ENCODE measurements around the gene CELF2. TPM values are rescaled to one million over a fixed set of nuclear protein-coding genes. Genes with fewer than 3 reads are reported as not detected.

The CELF2 gene
- total RNA-seq, 1 experiment from 2014 or later, result 0.07 TPM

- H3K27me3 Mint-ChIP-seq (ENCODE audit: insufficient read depth, unreplicated experiment), result no peaks in the 10 kb centered on the region
- no peaks in the 10 kb centered on the region for H3K9me3 Mint-ChIP-seq (ENCODE audit: unreplicated experiment)
- ChIA-PET CTCF (interaction anchor here (0.8 kb wide), 1 partner anchor 23 kb away, joined by 3 read pairs; no protein-coding TSS in a partner anchor), POLR2A (no interaction called here)
- no peak for DNase-seq (ENCODE audit: unreplicated experiment)
- H3K36me3 Mint-ChIP-seq (ENCODE audit: insufficient read depth, unreplicated experiment), result no peaks in the 10 kb centered on the region
- TF ChIP-seq CTCF (IDR thresholded peaks at IDR 0.05; ENCODE audit: unreplicated experiment), result no peak
- no TSS peak for BruUV-seq (replicated peaks)
- intact Hi-C loops (cut with micrococcal nuclease), result no loop called here
- H3K4me1 Mint-ChIP-seq (ENCODE audit: insufficient read depth, unreplicated experiment), result no peaks in the 10 kb centered on the region
- H3K27ac Mint-ChIP-seq (ENCODE audit: low read depth, unreplicated experiment), result no peak overlapping the region
- no peak overlapping the region for H3K4me3 Mint-ChIP-seq (ENCODE audit: unreplicated experiment)
These were observed 71.0 kb downstream of the CELF2 start for GRCh38 chr10:11088709-11089108.

- DNase-seq (ENCODE audit: unreplicated experiment), result no peak
- CTCF ChIA-PET, result interaction anchor here (0.8 kb wide), 1 partner anchor 23 kb away, joined by 3 read pairs; no protein-coding TSS in a partner anchor
- no peak overlapping the region for H3K27ac Mint-ChIP-seq (ENCODE audit: low read depth, unreplicated experiment)
- H3K9me3 Mint-ChIP-seq (ENCODE audit: unreplicated experiment), result no peaks in the 10 kb centered on the region
- no TSS peak for BruUV-seq (replicated peaks)
- H3K4me3 Mint-ChIP-seq (ENCODE audit: unreplicated experiment), result no peak overlapping the region
- no peak for TF ChIP-seq CTCF (IDR thresholded peaks at IDR 0.05; ENCODE audit: unreplicated experiment)
- POLR2A ChIA-PET, result no interaction called here
- no peaks in the 10 kb centered on the region for H3K4me1 Mint-ChIP-seq (ENCODE audit: insufficient read depth, unreplicated experiment)
- intact Hi-C loops (cut with micrococcal nuclease), result no loop called here
- H3K36me3 Mint-ChIP-seq (ENCODE audit: insufficient read depth, unreplicated experiment), result no peaks in the 10 kb centered on the region
- H3K27me3 Mint-ChIP-seq (ENCODE audit: insufficient read depth, unreplicated experiment), result no peaks in the 10 kb centered on the region
These were observed 71.6 kb downstream of the CELF2 start for GRCh38 chr10:11089272-11089671.

- Mint-ChIP-seq H3K36me3 (ENCODE audit: insufficient read depth, unreplicated experiment) (no peaks in the 10 kb centered on the region), H3K27me3 (ENCODE audit: insufficient read depth, unreplicated experiment) (no peaks in the 10 kb centered on the region), H3K27ac (ENCODE audit: low read depth, unreplicated experiment) (no peak overlapping the region), H3K9me3 (ENCODE audit: unreplicated experiment) (no peaks in the 10 kb centered on the region), H3K4me1 (ENCODE audit: insufficient read depth, unreplicated experiment) (no peaks in the 10 kb centered on the region), H3K4me3 (ENCODE audit: unreplicated experiment) (no peak overlapping the region)
- no peak for TF ChIP-seq CTCF (IDR thresholded peaks at IDR 0.05; ENCODE audit: unreplicated experiment)
- DNase-seq (ENCODE audit: unreplicated experiment), result no peak
- intact Hi-C loops (cut with micrococcal nuclease), result no loop called here
- ChIA-PET CTCF (interaction anchor here (0.8 kb wide), 1 partner anchor 17 kb away, joined by 3 read pairs; no protein-coding TSS in a partner anchor), POLR2A (no interaction called here)
- no TSS peak for BruUV-seq (replicated peaks)
These were observed 73.9 kb downstream of the CELF2 start for GRCh38 chr10:11091517-11092102.

GRCh38 chr10:11093771-11094736, 76.4 kb downstream of the CELF2 start:
- Mint-ChIP-seq H3K4me1 (ENCODE audit: insufficient read depth, unreplicated experiment) (no peaks in the 10 kb centered on the region), H3K9me3 (ENCODE audit: unreplicated experiment) (no peaks in the 10 kb centered on the region), H3K4me3 (ENCODE audit: unreplicated experiment) (no peak overlapping the region), H3K27ac (ENCODE audit: low read depth, unreplicated experiment) (no peak overlapping the region), H3K36me3 (ENCODE audit: insufficient read depth, unreplicated experiment) (no peaks in the 10 kb centered on the region), H3K27me3 (ENCODE audit: insufficient read depth, unreplicated experiment) (no peaks in the 10 kb centered on the region)
- CTCF ChIA-PET, result no interaction called here
- no peak for TF ChIP-seq CTCF (IDR thresholded peaks at IDR 0.05; ENCODE audit: unreplicated experiment)
- no peak for DNase-seq (ENCODE audit: unreplicated experiment)
- intact Hi-C loops (cut with micrococcal nuclease), result no loop called here
- no TSS peak for BruUV-seq (replicated peaks)
- POLR2A ChIA-PET, result no interaction called here

Data from MCF 10A (cell line).